ENCODE results near the gene NR2F1. TPM values are rescaled to one million over a fixed set of nuclear protein-coding genes. Genes with fewer than 3 reads are reported as not detected.

The NR2F1 gene
- polyA plus RNA-seq, 12 donors: 2.8 to 27.0 (median 6.0) TPM; not detected in 1

DNA sequence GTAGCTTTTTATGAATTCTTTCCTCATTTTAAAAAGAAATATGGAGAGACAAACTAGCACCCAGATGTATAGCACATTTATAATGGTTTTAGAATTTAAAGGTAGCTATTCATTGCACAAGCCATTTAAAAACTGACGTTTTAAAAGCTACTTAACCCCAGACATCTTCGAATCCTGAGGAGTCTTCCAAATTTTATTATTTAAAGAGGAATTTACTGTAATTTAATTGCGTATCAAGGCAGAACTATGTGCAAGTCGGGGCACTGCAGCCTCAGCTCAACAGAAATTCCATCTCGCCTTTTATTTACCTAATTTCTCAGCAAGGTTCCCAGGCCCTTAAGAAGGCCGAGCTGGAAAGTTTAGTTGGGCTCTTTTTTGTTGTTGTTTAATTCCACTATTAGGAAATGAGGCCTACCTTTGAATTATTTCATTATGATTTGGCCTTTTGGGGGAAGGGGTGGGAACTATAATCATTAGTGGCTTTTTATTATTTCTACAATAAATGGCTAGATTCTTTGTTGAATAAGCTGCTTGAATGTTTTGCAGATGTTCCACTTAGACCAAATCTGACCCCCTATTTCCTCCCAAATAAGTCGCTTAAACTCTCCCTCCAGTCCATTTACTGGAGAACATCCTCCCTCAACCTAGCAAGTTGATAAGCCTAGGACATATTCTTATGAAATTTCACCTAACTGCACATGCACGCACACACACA is 20.2 kb downstream of the NR2F1 start:
- DNase-seq: no peak

DNA sequence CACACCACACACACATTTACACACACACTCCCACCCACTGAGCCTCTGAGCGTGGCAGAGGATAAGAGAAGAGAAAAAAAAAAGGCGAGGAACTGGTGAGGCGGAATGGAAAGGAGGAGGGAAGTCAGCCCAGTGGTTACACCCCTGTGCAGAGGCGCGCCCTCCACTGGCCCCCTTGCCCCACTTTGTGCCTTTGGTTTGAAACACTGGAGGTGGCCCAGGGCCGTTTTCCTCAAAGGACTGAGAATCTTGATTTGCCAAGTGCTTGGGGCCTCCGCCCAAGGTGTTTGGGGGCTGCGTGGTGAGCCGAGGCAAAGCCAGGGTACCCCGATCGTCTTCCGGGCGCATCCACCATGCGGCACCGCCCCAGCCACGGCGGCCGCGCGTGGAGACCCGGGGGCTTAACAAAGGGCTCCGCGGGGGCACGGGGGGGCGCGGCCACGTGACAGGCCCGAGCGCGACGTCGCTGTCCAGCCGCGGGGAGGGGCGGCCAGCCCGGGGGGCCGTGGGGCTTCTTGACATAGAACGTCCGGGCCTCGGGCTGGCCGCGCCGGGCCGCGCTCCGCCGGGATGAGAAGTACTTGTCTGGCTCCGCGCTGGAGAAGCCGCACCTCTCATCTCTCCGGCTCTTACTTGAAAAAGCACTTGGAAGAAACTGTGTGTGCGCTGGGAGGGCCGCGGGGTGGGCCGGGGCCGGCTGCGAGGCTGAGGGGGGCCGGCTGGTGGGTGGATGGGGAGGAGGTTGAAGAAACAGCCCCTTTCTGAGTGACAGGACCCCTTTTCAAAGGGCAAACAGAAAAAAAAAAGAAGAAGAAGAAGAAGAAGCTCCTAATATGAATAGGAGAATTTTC is 21.0 kb downstream of the NR2F1 start:
- DNase-seq: no peak

DNA sequence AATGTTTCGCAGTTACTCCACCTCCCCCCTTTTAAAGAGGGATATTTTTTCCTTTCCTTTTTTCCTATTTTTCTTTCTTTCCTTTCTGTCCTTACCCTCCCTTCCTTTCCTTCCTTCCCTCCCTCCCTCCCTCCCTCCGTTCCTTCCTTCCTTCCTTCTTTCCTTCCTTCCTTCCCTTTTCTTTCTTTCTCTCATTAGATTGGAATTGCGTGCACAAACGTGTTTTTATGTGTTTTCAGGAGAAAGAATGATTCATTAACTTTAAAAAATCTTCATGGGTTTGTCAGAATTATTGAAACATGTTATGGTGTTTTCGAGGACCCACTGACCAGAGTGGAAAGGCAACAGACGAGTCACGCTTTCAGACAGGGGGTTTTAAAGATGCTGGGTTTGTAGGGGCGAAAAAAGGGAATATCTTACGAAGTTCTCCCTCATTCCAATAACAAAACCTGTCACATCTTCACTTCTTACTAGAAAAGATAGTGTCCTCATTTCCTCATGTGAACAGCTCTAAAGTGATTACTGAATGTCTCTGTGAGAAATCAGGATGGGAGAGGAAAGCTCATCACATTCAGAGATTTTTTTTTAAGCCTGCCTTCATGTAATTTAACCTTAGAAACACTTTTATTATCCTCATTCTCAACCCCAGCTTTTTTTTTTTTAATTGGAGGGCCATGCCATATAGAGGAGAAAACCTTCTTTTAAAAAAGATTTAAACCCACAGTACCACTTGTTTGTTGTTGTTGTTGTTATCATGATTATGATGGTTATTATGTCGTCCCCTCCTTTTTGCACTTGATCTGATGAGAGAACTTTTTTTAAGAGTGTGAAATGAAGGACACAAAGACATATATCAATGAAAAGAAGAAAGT is 21.9 kb downstream of the NR2F1 start:
- DNase-seq: no peak

GRCh38 chr5:93606382-93606752 is 23.3 kb downstream of the NR2F1 start:
- no peak for DNase-seq

DNA sequence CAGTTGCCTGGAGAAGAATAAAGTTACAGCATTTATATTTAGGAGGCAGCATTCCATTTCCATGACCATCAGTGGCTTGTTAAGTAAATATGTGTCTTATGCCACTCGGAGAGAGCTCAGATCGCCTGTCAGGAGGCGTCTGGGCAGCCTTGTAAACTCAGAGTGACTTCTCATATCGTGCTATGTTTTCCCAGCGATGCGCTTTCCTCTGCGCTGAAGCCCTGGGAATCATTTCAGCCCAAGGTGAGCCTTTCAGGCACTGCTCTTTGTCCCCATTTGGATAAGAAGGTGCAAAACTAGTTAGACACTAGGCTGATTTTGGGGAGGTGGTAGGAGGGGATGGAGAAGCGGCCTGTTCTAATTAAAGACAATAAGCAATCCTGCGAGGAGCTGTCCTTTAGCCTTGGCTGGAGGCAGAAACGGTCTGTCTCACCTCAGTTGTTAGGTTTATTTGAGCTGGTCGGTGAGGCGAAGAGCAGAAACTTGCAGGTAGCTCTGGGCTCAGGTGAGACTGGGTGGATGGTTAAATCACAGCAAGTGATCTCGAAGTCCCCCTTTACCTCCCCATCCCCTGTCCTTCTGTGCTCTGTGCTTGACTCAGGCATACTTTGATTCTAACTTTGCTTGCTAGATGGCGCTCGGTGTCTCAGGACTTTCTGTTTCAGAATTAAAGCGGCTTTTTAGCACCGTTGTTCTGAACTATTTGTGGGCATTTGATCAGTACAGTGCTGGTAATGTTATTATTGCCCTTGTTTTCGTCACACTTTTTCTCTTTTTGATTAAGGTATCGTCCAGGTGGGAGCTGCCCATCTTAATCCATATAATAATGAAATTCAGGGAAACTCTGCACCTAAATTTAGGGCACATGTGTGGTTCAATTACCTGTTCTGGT is 24.6 kb downstream of the NR2F1 start:
- DNase-seq: no peak

GRCh38 chr5:93608855-93609254 is 25.8 kb downstream of the NR2F1 start:
- DNase-seq: no peak

- no peak for DNase-seq
Measured at GRCh38 chr5:93609762-93610161, 26.7 kb downstream of the NR2F1 start.

DNA sequence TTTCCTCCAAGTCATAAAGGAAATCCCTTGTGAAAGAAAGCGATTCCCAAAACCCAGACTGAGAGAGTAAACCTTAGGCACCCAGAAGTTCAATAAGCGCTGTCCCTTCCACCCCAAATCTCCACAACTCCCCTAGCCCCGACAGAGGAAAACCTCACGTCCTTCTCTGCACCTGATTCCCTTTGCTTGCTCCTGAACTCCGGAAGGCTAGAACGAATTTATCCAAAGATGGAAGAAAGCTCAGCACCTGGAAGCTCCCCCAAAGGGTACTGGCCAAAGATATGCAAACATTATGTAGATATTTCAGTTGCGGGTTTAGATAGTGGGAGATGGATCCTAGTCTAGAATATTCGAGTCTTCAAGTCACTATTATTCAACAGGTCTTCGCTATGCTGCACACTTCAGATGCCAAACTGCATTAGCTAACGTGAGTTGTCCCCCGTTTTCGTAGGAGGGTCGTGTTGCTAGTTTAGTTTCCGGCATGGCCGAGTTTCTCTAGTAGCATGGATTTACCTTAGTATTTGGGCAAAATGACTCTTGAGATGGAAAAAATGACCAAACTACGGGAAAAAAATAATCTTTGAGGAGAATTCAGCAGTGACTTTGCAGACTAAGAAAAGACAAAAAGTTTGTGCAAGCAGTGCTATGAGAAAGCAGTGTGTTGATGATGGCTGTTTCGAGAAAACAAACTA is 27.7 kb downstream of the NR2F1 start:
- no peak for DNase-seq

DNA sequence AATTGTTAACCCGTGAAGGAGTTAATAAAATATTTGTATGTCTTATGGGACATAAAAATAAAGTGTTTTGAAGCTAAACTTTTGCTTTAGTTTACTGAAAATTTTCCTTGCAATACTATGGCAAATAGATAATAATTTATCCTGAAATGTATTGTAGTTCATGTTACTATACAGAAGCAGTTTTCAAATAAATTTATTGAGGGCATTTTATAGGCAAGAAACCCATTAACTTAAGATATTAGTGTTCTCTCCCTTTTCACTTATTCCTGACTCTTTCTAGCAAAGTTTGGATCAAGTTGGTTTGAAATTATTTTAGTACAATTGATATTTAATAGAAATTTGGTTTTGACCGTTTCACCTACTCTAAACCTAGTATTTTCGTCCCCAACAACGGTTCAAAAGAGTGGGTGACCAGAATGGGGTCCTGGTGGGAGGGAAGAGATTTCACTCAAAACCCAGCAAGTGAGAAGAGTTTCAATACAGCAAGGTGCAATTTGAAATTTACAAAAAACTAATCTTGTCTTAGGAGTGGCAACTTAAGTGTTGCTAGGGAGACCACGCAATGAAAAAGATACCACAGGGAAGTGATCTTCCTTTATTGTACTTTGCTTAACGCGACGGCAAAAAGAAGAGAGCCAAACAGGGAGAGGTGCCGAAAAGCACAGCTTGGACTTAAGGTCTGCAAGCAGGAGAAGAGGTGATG is 28.4 kb downstream of the NR2F1 start:
- DNase-seq: no peak

- DNase-seq: peak; percentile 65
Measured at GRCh38 chr5:93611976-93612854, 29.2 kb downstream of the NR2F1 start.

DNA sequence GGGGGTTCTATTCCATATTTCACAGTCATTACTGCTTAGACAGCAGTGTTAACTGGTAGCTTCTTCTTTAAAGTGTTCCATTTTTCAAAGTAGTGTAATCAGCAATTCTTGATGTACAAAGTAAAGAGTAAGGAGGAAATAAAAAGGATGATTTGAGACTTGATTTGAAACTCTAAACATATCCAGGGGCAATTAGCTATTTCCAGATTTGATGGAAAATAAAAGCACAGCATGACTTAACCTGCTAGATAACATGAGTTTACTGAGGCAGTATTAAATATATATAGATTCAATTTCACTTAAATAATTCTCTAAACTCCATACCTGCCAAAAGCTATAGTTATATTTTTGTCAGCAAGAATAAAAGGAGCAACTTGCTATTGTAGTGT is 29.8 kb downstream of the NR2F1 start:
- DNase-seq: no peak

DNA sequence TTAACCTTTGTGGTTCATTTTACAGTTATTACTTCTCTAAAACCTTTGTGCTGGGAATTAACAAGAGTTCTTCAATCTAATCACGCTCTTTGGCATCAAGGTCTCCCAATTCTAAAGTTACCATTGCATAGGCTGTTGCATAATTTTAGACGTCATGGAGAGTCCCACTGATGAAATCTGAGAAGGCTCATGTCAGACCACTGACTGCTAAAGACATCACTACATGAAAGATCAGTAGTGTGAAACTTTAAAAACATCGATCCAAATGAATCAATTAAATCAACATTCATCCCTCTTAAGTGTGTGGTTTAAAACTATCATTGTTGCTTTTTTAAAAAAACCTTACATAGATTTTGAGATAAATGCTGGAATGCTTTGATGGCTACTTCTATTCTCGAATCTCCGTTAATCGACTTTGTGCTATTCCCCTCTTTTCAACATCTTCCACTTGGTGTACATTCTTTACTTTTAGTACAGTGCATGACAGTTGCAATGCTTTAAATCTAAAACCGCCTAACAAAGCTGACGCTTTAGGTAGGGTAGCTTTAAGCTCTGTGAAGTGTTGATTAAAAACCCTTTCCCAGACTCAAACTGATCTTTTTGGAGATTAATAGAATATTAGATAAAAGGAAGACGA is 33.6 kb downstream of the NR2F1 start:
- DNase-seq: no peak

DNA sequence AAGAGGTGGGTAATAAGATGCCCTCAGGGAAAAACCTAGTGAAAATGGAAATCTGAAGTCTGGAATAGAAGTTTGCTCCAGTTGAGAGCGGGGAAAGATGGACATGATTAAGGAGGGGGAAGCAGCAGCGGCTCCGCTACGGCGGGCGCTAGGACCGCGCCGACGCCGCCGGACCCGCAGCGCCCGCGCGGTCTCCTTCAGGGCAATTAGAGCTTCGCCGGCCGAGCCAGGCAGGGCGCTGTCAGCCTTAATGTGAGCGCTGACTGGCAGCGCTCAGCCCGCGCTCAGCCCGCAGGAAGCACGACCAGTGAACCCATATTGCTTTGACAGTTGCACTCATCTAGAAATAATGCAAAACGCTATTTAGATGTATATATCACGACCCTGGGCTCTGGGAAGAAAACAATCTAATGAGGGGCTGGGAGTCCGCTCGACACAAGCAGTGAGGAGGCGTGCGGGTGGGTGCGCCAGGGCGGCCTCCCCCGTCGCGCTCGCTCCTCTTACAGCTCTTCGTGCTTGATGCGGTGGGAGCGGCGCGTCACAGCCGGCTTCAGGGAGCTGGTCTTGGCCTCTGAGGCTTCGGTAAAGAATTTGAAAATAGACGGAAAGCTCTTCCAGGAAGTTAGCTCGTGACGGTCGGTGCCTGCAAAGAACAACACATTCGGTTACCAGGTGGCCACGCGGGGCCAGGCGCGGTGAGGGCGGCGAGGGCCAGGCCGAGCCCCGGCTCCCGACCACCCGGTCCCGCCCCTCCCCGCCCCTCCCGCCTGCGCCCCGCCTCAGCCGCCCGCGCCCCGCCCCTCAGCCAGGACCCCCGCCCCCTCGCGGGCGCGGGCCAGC is 37.7 kb downstream of the NR2F1 start:
- no peak for DNase-seq

DNA sequence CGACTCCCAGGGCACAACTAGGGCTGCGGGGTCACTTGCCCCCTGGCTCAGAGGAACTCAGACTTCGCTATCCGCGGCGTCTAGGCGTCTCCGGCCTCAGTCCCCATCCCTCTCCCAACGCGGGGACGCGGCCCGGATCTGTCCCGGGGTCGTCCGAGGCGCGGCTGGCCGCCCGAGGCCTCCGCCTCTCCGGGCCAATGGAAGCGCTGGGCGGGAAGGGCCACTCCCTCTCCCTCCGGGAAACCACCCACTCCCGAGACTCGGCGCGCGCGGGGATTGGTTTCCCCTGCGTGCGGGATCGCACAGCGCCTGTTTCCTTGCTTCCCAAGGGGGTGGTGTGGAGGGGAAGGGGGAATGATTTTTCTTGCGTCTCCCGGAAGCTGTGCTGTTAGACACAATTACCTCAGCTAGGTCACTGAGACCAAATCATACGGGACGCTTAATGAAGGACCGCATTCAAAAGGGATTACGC is 38.3 kb downstream of the NR2F1 start:
- no peak for DNase-seq

- DNase-seq: no peak
Measured at GRCh38 chr5:93622240-93622885, 39.3 kb downstream of the NR2F1 start.

- no peak for DNase-seq
Measured at GRCh38 chr5:93623153-93623552, 40.1 kb downstream of the NR2F1 start.

- DNase-seq: no peak
Measured at GRCh38 chr5:93626801-93627200, 43.8 kb downstream of the NR2F1 start.
